Left hindlimb (tissue), 1 donor: ENCODE data around the gene SALL4.
"Not testable (repeated sequence)": the region's sequence is repeated elsewhere in the genome, so short reads cannot be mapped to it uniquely, and the experiment has no call there.

Source experiments
- DNase-seq: peaks from one replicate; pipeline ENCODE4 v3.0.0-alpha.2; 2018

Gene SALL4

DNA sequence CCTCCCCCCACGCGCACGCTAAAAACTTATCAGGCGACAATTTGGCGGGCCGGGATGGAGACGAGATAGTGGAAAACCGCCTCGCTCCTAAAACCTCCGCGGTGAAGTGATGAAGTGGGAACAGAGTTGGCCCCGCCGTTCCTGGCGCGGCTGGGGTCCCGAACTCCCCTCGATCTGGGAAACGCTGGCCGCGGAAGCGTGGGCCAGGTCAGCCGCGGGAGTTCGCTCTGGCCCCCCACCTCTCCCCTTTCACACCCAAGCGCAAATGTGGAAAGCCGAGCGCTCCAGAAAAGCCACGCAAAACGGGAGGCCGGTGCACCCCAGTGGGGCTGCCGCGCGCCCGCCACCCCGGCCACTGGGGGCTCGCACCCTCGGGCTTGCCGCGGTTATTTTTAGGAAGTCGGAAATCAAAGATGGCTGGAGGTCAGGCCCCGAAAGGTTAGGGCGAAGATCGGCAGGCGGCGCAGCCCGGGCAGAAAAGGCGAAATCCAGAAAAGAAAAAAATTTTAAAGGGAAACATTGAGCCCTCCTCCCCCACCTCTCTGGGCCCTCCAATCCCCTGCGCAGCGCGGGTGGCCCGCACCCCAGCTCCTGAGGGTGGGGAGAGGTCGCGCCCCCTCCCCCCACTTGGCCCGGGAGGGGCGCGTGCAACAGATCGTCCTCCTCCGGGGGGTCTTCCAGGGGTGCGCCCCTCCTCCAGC lies 1.0 kb downstream of the SALL4 start:
- DNase-seq: no peak

DNA sequence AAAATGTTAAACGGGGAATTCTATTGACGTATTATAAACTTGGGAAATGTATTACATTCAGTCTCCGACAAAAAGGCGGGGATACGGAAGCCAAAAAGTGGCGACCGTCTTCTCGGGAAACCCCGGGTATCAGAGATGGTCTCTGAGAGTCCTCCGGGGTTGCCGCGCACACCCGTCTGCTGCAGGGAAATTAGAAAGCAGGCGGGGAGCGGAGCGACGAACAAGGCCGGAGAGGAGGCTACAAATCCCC lies 1.5 kb downstream of the SALL4 start:
- DNase-seq: no peak

DNA sequence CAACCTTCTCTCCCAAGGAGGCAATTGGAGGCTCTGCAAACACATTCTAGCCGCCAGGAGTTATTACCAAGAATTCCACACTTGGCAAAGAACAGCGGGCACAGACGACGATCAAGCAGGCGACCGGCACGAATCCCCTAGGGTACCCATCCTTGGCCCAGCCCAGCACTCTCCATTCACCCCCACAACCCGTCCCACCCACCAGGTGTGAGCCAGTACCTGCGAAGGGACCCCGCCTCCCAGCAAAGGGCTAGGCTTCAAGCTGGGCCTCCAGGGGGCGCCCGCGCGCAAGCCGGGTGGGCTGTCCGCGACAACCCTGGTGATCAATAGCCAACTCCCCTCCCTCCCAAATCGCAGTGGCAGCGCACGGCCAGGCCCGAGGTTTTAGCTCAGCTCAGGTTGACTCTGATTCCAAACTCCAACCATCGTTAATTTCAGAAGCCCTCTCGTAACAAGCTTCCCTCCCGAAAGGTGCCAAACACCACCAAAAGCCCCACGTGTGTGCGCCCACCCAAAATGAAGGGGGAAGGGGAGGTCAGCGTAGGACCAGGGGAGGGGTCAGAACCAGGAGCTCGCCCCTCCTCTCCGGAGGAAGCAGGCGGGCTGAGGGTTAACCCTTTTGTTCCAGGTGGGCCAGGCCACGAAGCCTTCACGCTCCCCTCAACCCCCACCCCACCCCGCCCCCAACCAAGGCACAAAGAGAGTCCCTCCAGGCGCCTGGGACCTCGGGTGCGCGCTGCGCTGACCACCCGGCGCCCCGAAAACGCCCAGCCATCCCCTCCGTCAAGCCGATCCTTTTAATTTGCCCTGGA lies 2.1 kb downstream of the SALL4 start:
- peak; percentile 82 for DNase-seq

GRCh38 chr20:51799401-51799860 lies 2.9 kb downstream of the SALL4 start:
- DNase-seq: no peak

DNA sequence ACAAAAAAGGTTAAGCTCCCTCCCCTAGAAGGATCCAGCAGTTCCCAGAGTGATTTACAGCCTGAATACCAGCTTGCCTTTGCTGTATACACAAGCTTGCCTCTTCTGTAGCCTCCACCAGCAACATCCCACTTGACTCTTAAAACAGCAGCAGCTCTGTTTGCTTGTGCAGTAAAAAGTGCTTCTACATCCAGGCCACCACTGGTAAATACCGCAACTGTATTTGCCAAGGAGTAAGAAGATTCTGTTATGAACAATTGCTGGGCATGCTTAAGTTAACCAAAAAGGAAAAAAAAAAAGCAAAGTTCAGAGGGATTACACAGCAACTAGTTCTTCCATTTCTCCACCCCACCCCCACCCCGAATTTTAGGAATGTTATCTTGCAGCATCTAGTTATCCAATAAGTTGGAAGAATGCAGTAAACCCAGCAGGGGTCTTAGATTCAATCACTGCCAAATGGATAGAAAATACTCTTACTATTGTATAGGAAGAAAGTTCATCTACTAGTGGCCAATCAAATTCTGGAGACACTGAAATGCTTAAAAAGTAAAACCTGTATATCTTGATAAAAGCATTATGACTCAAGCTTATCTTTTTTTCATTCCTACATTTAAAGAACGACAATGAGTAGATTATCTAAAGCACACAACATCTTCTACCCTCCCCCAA lies 4.8 kb downstream of the SALL4 start:
- DNase-seq: no peak

DNA sequence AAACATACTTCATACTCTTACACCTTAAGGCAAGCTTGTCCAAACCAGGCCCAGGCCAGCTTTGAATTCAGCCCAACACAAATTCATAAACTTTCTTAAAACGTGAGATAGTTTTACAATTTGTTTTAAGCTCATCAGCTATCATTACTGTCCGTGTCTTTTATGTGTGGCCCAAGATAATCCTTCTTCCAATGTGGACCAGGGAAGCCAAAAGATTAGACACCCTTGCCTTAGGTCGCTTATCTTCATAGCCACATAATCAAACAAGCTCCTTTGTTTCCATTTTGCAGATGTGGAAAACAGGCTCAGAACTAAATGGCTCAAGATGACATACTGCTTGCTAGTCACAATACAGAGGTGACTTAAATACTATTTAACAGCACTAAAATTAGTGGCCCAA lies 6.0 kb downstream of the SALL4 start:
- DNase-seq: no peak

- no peak for DNase-seq
These were observed 9.4 kb downstream of the SALL4 start for GRCh38 chr20:51792960-51793359.

- DNase-seq: no peak
These were observed 10.7 kb downstream of the SALL4 start for GRCh38 chr20:51791626-51792025.

DNA sequence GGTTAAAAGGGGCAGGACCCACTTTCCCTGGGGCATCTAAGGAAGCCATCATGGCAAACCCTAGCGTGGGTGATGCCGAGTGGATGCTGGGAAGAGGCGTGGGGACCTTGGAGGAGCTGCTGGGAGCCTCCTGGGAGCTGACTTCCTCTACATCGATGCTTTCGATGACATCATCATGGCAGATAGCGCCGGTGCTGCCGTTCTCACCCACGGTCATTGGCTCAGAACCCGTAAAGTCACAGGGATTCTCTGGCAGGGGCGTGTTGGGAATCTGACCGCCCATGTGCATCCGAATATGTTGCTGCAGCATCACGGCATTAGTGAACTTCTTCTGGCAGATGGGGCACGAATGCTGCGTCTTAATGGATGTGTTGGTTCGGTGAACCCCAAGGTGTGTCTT lies 12.1 kb downstream of the SALL4 start:
- no peak for DNase-seq

- DNase-seq: no peak
These were observed 12.9 kb downstream of the SALL4 start for GRCh38 chr20:51789434-51789833.

DNA sequence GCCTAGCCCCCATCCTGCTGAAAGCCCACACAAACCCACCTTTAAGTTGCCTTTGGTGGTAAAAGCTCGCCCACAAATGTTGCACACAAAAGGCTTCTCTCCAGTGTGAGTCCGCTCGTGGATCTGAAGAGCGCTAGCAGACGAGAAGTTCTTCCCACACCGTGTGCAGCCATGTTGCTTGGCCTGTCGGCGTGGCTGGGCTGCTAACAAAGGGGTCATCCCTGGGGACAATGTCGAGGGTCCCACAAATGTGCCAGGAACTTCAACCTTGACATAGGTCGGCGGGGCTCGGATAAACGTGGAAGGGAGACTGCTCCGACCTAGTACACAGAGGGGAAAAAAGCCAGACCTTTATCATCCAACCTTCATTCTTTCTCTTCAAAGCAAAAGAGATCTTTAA lies 13.5 kb downstream of the SALL4 start:
- no peak for DNase-seq

GRCh38 chr20:51784299-51784698 lies 18.0 kb downstream of the SALL4 start:
- DNase-seq: no peak

DNA sequence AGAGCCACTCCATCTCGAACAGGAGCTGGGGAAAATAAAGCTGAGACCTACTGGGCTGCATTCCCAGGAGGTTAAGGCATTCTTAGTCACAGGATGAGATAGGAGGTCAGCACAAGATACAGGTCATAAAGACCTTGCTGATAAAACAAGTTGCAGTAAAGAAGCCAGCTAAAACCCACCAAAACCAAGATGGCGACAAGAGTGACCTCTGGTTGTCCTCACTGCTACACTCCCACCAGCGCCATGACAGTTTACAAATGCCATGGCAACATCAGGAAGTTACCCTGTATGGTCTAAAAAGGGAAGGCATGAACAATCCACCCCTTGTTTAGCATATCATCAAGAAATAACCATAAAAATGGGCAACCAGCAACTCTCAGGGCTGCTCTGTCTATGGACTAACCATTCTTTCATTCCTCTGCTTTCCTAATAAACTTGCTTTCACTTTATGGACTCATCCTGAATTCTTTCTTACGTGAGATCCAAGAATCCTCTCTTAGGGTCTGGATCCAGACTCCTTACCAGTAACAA lies 24.0 kb downstream of the SALL4 start:
- DNase-seq: not testable (repeated sequence)

- no peak for DNase-seq
These were observed 27.1 kb downstream of the SALL4 start for GRCh38 chr20:51775241-51775640.

DNA sequence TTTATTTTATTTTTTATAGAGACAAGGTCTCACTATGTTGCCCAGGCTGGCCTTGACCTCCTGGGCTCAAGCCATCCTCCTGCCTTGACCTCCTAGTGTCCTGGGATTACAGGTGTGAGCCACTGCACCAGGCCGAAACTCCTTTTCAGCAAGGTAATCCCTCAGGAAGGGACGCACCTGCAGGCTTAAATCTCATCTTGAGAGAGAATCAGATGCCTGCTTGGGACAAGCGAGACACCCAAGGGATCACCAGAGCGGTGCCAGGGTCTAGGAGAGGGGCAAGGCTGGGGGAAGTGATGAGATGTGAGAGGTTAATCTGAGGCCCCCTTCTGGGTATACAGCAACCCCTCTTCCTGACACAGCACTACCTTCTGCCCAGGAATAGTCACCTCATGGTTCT lies 30.1 kb downstream of the SALL4 start:
- no peak for DNase-seq

DNA sequence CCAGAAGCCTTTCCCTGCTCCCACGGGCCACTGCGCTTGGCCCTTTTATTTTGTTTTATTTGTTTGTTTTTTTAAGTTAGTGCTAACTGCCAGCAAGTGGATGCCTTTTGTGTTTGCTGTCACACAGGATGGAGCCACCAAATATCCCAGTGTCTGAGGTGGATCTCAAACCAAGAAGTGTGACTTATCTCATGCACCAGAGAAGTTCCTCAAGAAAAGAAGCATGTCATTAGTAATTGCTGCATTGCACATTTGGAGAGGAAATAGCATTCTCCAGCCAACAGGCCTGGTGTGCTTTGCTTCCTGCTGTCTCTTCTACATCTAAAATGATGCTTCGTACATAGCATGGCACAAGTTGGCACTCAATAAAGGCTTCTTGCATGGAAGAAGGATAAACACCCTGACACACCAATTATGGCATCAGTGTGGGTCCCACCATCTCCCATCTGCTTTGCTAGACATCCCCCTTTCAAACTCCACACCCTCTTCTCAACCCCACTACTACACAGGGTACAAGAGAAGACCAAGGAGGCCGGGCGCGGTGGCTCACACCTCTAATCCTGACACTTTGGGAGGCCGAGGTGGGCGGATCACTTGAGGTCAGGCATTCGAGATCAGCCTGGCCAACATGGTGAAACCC lies 32.2 kb downstream of the SALL4 start:
- DNase-seq: no peak

DNA sequence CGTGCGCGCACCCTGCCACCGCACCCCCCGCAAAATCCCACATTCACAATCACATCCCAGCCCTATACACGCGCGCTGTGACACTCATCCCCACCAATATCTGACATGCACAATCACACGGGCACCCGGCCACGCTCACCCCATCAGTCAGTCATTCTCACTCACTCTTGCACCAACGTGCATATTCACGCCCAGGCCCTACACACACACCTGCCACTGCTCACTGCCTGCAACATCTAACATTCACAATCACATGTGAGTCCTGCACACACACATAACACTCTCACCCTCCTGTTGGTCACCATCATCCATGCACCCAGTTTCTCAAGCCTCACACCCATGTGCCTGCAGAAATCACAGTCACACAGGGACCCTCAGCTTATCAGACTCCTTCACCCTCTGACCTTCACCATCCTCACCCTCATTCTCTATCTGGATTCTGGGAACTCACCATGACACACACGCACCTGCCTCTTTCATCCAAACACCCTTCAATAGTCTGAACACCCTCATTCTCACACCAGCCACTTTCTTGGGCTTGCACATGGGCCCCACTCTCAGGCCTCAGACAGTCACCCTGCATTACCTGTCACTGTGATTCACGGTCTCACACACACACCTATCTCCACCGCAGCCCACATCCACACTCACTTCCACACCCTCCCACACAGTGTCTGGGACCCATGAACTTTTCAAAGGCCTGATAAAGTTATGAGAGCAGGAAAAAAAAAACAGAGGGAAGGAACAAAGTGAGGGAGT lies 33.4 kb downstream of the SALL4 start:
- DNase-seq: no peak

GRCh38 chr20:51767867-51768758 lies 34.2 kb downstream of the SALL4 start, which contains the start of gene ATP9A:
ATP9A (minus strand) TSS chr20:51768390; CDS start chr20:51768369, 21 bp downstream.
- peak; percentile 63 for DNase-seq

DNA sequence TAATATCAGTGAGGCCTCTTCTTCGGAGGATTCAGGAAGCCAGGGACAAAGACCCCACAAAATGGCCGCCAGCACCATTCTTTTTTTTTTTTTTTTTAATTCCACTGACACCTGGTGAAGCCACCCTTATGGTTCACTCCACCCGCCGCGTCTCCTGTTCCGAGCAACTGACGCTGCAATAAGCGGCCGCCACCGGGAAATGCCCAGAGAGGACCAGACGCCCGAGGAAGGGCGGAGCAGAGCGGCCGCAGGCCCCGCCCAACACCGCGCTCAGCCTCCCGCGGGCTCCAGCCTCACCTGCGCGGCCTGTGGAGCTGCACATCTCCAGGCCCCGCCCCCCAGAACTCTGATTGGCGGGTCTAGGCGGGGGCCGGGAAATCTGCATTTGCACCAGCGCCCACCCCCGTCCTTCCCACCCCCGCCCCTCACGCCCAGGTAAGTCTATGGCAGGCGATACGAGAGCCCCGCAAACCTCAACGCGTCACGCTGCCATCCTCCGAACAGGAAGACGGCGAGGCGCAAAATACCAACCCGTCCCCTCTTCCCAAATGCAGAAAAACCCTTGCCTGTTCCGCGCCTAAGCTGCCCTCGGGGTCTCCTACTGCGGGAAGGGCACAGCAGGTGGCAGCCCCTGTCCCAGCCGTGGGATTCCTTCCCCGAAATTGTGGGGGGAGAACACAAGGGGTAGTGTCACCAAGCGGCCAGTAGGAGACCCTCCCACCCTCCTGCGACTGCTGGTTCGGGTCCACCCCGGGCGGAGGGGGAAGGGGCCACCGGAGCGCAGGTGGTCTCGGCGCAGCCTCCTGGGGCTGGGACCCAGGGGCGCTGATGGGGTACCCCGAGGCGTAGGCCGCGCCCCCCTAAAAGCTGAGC lies 35.1 kb downstream of the SALL4 start:
- DNase-seq: peak; percentile 48

- not testable (repeated sequence) for DNase-seq
These were observed 36.9 kb downstream of the SALL4 start for GRCh38 chr20:51765381-51765780.
